Hematopoietic multipotent progenitor cell treated with erythropoietin and hydrocortisone succinate and interleukin-3 and kit ligand, for 4 days (in vitro differentiated cells): Measurements from ENCODE around the gene SCYGR3.
A peak's percentile ranks its signal among the peaks of the same experiment; 100 is the strongest.
"Not testable (repeated sequence)": the region's sequence is repeated elsewhere in the genome, so short reads cannot be mapped to it uniquely, and the experiment has no call there.

Source experiments
- DNase-seq: peaks from one replicate; pipeline ENCODE4 v3.0.0-alpha.2; 2015

The SCYGR3 gene

DNA sequence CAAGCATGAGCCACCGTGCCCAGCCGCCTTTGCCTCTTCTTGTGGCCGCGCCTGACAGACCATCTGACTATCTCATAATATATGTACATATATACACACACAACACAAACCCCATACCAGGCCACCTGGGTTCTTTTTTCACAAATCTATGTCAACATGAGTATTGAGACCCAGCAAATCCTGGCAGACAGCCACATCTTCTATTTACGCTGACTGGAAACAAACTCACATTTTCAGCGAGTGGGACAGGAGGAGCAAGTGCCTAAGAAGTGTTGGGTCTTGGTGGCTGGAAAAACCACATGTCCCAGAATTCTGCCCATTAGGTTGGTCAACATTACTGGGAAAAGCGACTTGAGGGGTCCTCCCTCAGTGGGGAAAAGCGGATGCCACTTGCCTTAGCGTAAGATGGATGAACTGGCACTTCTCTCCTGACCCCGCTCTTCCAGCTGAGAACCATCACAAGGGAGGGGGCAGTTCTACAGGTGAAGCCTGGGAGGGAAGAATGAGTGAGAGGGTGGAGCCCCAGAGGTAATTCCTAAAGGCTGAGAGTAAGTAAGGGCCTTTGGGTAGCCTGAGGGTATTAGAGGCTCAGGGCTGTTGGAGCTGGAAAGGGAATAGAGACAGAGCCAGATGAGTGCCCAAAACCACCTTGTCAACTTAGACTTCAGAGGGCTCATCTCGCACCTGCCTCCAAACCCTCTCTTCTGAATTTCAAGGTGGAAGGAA, 1.9 kb downstream of the SCYGR3 start:
- no peak for DNase-seq

DNA sequence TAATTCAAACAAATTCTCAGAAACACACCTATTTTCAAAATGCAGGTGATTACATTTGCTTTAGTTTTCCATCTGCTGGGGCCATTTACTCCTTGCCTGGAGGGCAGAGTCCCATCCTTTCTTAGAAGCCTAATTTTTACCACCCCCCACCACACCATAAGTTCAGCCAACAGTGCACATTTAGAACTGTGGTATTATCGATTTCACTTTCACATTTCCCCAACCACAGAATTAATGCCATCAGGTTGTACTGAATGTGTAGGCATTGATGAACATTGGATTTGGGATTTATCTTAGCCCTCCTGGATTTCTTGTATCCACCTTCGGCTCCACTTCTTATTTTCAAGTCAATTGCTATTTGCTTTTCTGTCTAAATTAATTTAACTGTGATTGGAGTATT, 4.5 kb downstream of the SCYGR3 start:
- DNase-seq, result no peak

DNA sequence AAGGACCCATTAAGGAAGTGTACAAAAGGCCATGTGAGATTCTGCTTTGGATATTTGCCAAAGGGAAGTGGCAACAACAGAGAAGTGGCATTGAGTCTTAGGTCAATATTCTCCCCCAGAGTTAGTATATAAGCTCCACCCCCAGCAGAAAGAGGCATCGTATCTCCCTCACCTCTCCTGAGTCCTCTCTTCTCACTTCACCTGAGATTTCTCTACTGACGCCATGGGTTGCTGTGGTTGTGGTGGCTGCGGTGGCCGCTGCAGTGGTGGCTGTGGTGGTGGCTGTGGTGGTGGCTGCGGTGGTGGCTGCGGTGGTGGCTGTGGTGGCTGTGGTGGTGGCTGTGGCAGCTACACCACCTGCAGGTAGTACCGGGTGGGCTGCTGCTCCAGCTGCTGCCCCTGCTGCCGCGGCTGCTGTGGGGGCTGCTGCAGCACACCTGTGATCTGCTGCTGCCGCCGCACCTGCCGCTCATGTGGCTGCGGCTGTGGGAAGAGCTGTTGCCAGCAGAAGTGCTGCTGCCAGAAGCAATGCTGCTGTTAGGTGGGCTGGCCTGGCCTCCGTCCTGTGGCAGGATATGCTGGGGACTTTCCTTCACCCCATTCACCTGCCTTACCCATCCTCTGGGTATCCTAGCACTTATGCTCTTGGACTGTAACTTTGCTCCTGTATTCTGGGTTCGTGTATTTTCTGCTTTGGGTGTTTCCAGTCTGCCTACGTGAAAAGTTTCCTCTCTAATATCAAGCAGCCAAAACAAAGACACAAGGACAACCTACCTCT, 5.9 kb downstream of the SCYGR3 start:
- DNase-seq, result peak; percentile 83

DNA sequence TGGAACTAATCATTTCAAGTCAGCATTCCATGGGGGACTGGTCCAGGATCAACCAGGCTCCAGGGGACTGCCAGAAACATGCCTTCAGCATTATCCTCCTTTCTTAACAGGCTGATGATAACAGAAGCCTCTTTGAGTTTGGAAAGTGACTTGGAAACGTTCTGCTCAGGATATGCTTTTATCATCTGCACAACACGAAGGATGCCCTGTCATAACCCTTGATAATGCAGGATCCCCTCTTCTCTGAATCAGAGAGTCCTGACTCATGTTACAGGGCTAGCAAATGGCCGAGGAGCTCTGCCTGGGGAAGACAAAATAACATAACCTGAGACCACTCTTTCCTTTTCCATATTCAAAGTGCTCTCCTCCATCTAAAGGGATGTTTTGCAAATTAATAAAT, 6.7 kb downstream of the SCYGR3 start:
- DNase-seq, result no peak

DNA sequence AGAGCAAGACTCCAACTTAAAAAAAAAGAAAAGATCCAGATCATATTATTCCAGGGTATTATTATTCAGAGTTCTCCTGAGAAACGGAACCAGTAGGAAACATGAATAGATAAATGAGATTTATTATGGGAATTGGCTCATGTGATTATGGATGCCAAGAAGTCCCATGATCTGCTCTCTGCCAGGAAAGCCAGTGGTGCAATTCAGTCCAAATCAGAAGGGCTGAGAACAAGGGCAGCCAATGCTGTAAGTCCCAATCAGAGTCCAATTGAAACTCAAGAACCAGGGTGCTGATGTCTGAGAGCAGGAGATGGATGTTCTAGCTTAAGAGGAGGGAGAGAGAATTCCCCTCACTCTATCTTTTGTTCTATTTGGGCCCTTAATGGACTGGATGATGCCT, 8.2 kb downstream of the SCYGR3 start:
- DNase-seq, result no peak

DNA sequence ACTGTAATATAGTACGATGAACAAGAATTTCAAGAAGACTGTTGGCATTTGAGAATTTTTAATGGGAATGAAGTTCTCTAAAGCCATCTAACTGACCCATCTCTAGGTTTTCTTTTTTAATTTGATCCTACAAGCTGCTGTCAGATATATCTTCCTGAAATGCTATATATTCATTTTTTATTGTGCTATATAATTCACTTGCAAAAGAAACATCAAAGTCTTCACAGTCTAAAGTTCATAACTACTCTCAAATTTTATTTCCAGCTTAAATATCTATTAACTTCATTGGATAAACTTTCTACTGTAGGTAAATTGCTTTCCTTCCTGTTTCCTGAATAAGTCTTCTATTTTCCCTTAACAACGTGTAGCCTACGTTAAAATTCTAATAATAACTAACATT, 12.3 kb downstream of the SCYGR3 start:
- no peak for DNase-seq

DNA sequence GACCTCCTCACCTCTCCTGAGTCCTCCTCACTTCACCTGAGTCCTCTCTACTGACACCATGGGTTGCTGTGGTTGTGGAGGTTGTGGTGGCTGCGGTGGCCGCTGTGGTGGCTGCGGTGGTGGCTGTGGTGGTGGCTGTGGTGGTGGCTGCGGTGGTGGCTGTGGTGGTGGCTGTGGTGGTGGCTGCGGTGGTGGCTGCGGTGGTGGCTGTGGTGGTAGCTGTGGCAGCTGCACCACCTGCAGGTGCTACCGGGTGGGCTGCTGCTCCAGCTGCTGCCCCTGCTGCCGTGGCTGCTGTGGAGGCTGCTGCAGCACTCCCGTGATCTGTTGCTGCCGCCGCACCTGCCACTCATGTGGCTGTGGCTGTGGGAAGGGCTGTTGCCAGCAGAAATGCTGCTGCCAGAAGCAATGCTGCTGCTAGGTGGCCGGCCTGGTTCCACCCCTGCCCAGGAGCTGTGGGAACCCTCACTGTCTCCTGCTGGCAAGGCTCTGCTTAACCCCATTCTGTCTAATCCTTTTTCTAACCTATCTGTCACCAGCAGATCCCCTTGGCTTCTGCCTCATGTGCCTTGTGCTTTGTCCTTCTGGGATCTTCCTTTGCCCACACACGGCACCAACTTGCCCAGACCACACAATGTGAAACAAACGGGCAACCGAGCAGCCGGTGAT, 15.7 kb downstream of the SCYGR3 start, which contains the start of gene SCYGR2:
SCYGR2 (plus strand) TSS at position 59 of the 669 bp plus-strand sequence; CDS start at position 59, 0 bp downstream.
- DNase-seq, result not testable (repeated sequence)

DNA sequence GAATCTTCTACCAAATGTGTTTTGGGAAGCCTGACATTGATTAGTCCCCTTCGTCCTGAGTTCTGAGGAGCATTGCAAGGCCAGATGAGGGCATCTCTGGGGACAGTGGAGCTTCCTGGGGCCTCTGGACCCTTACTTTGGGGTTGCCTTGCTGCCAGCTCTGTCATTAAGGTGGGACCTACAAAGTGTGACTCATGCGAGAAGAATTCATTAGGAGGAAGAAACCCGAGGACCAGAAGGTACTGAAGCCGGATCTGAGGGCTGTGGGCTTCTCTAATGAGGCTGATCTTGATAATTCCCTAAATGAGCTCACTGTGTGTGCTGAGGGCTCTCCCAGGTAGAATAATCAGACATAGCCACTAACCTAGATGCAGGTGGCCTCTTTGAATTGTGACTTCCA, 16.6 kb downstream of the SCYGR3 start:
- DNase-seq, result no peak

DNA sequence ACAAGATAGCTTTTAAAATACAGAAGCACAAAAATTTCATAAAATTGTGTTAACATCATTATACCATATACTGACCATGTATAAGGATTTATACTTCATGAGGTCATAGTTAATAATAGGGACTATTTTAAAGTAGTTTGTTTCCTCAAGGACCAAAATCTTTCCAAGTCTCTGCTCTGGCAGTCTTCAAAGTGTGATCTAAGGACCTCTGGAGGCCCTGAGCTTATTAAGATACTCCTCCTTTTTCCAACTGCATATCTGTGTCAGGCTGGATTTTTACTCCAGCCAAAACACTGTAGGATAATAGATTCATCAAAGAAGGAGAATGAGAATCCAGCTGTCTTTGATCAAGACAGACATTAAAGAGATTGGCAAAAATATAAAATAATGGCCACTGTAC, 17.6 kb downstream of the SCYGR3 start:
- no peak for DNase-seq

DNA sequence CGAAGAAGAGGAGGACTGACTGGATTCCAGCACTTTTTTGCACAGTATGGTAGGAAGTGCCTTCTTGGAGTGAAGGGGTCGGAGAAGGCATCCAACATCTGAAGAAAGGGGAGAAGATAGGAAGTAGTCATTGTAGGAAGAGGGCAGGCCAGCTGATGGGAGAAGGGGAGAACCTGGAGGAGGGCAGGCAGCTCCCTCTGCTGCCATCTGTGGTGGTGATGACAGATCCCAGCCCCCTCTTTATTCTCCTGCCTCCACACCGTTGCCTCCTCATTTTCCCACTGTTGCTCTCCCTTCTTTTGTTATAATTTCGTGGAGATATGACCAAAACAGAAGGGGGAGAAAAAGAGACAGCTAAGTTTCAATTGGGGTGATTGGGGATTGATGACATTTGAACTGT, 18.8 kb downstream of the SCYGR3 start:
- no peak for DNase-seq

DNA sequence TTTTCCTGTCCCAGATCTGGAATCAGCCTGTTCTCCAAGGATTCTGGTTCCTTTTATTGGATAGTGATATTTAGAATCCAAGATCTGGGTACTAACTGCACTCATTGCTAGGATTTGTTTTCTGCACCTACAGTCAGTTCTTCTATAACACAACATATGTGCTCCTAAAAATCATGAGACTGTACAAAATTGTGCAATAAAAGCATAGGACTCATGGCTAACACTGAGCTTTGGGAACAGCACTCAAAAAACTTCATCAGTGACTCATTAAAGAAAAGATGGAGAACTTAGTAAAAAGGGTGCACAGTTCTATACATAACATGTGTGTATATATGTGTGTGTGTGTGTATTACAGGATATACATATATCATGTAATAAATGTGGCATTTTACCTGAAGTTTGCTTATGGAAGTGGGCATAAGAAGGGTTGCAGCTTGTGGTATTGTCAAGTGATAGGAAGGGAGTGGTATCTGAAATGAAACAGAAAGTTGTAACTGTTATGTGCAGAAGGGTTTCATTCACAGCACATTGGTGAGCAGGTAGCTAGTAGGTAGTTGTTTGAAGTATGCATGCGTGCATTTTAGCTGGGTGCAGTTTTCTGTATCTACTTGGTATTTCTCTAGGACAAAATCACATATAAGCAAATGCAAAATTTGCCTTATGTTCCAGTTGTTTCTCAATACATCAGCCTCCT, 21.8 kb downstream of the SCYGR3 start:
- DNase-seq, result no peak

DNA sequence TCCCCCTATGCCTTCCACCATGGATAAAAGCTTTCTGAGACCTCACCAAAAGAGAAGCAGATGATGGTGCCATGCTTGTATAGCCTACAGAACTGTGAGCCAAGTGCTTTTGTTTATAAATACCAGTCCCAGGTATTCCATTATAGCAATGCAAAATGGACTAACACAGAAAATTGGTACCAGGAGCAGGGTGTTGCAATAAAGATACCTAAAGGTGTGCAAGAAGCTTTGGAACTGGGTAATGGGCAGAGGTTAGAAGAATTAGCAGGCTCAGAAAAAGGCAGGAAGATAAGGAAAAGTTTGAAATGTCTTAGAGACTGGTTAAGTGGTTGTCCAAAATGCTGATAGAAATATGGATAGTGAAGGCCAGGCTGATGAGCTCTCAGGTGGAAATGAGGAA, 32.3 kb downstream of the SCYGR3 start:
- no peak for DNase-seq

DNA sequence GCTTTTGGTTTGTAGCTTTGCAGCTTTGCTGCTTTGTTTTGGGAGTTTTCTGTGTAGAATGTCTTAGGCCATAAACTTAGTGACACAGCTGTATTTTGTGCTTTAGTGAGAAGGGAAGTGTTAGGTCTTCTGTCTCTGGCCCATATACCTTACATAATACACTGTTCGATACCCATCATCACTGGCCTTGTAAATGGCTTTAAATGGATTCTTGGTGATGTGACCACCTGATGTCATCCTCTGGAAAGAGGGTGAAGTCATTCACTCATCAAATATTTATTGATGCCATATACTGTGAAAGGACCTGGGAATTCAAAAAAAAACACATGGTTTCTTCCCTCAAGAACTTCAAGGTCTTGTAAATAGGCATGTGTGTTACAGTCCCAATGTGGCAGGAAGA, 34.8 kb downstream of the SCYGR3 start:
- DNase-seq, result no peak

DNA sequence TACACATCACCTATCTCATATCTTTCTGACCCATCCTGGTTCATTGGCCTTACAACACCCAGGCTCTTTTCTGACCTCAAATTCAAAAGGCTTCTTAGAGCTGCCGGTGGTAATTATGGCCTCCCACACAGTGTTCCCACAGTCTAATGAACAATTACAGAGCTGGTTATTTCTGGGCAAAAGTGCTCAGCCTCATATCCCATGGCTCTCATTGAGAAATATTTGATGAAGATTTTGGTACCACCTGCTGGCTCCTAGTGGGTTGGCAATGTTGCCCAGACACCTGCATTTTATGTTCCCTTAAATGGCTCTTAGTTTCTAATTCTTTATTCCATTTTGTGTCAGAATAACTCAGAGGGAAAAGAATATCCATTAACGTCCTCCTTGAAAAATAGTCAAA, 36.0 kb downstream of the SCYGR3 start:
- DNase-seq, result no peak

DNA sequence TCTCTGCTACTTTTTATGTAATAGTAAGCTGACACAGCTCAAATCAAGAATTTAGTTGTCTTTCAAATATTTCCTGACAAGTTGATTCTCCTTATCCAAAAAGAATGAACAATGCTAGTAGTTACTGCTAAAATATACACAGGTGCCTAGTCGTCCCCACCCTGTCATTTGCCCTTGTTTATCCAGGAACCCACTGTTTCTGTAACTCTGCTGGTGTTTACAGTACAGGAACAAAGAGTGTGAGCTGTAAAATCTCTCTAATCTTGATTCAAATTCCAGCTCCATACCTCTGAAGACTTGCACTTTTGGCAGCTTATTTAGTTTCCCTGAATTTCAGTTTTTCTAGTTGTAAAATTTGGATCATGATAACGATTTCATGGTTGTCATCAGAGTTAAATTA, 37.1 kb downstream of the SCYGR3 start:
- DNase-seq, result no peak

DNA sequence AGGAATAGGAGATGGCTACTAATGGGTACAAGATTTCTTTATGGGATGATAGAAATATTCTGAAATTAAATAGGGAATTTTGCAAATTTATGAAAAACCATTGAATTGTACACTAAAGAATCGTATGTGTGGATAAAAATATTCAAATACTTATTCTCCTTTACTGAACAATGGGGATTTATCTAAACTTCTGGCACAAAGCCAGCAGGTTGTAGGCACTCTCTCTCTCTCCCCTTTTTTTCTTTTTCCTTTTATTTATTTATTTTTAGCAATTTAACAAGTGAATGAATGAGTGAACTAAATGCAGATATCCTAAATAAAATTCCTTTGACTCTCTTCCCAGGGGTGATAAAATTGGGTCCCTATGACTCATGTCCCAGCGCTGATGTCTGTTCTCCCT, 37.8 kb downstream of the SCYGR3 start:
- no peak for DNase-seq

DNA sequence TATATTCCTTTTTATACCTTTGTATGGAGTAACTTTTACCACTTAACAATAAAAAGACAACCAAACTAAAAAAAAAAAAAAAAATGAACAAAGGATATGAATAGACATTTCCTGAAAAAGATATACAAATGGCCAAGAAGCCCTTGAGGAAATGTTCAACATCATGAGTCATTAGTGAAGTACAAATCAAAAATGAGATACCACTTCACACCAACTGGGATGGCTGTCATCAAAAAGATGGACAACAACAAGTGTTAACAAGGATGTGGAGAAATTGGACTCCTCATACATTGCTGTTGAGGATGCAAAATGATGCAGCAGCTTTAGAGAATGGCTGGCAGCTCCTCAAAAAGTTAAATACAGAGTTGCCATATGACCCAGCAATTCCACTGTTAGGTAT, 38.5 kb downstream of the SCYGR3 start:
- DNase-seq, result no peak

DNA sequence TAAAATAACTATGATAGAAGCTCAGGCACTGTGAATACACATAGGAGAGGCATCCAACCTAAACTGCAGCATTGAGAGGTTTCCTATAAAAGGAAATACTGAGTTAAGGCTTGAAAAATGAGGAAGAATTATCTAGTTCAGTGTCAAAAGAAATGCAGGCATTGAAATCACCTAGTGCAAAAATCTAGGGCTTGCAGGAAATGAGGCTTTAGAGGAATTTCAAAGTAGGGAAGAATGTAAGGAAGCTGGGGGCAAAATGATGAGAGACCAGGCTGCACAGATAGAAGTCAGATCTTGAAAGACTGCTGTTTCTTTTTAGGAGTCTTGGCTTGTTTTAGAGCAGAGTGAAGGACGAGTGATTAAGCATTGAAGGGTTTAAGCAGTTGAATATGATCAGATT, 44.0 kb downstream of the SCYGR3 start:
- no peak for DNase-seq

DNA sequence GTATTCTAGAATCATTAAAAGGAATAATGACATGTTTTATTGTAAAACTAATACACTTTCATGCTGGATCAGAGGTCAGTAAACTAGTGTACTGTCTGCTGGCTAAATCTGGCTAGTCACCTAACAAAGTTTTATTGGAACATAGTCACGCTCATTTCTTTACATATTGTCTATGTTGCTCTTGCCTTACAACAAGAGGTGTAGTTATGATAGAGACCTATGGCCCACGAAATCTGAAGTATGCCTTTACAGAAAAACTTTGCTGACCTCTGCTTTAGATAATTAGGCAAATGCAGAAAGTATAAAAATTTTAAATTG, 45.8 kb downstream of the SCYGR3 start:
- DNase-seq, result no peak

DNA sequence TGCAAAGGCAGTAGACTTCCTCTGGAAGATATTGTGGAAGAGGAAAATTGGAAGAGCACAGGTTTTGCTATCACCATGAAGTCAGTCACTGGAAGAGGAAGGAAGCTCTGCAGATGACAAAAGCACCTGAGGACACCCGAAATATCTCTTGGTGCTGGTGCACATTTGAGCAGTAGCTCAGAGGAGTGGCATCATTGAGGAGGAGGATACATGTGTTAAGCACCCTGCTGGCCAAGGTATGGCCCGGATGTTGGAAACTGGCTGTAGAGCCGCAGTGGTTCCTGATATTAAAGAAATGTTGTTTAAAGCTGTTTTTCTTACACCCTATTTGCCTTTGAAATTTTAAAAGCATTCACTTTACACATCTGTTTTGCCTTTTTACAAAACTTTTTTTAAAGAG, 48.6 kb downstream of the SCYGR3 start:
- no peak for DNase-seq

DNA sequence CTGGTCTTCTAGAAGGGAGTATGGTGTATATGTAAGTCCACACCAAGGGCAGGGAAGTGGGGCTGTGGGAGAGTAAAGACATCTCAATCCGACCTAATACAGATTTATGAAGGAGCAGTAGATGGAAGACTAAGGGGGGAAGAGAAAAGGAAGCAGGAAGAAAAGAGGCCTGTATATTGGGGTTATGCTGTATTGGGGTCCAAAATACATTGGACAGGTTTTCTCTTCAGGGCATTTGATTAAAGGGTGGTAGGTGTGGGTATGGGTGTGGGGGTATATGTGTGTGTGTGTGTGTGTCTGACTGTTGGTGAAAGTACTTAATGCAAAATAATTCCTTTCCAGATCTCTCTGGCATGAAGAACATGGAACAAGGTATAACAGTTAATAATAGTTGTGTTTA, 49.6 kb downstream of the SCYGR3 start:
- no peak for DNase-seq
